ENCODE results near the gene KDF1.
A peak's percentile ranks its signal among the peaks of the same experiment; 100 is the strongest.

Gene KDF1

DNA sequence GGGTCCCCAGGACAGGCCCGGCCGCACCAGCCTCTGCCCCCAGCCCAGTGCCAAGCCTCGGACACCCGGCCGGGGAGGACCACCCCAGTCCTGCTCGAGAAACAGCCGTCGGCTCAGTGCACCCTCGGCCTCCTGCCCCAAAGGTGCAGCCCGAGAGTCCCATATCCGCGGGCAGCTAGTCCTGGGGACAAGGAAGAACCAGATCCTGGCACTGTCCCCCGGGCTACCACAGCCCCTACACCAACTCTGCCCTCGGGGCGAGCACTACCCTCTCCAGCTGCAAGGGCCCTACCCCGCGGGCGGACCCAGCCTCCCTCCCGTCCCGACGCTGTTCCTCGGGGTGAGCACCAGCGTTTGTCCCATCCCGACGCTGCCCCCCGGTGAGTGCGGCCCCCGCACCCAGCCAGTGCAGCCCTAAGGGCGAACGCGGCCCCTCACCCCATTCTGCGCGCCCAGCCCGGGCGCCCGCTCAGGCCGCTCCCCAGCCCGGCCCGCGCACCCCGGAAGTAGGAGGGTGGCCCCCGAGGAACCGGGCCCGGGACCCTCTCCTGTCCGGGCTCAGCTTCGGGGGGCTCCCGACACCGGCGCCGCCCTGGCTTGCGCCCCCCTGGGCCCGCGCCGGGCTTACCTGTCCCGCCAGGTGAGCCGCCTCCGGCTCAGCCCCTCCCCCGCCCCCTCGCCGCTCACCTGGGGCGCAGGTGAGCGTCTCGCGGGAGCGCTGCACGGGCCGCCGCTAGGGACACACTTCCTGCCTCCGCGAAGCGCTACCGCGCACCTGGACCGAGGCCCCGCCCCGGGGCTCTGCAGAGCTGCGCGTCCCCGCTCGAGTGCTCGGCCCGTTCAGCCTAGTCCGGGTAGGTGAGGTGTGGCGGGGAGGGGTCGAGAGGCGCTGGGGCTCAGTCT lies at the start of gene KDF1:
TSS of gene KDF1 (minus strand) at position 747 of the 903 bp plus-strand sequence. CDS start 8,088 bp downstream, outside the sequence.
- peak; percentile 42 for DNase-seq

DNA sequence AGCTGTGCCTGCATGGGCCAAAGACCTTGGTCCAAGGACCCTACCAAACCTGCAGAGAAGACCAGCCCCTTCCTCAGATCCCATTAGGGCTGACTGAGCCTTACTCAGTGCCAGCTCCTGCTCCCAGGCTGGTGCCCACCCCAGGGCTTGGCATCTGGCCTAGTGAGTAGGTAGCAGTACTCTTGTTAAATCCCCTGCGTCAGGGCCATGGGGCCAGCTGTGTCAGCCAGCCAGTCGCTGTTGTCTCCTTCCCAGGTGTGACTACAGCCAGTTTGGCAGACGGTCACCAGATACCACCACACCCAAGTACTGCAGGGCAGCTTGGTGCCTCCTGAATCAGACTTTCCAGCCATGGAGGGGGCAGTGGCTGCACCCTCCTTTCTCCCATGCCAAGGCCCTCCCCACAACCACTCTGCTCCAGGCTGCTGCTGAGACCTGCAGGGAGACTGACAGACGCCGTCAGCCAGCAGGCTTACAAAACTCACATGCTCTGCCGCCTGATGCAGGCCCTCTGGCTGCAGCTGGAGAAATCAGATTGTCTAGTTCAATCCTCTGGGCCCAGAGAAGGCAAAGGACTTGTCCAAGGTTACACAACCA lies 49.4 kb upstream of the KDF1 start:
- no peak for DNase-seq

- DNase-seq = no peak
These were observed 47.8 kb upstream of the KDF1 start for GRCh38 chr1:27007909-27008582.

DNA sequence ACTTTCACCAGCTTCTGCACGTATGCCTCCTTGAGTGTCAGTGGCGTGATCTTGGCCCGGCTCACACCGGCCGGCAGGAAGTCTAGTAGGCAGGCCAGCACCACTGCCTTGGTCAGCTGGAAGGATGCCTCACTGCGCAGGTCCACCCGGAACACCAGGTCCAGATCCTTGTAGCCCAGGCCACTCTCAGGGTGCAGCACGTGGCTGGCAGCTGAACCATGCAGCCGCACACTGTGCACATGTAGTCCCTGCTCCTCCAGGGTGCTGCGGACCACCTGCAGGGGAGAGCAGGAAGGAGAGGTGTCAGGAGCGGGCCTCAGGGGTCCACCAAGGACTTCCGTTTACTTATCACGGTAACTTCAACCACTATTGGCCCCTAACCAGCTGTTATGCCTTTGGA lies 46.4 kb upstream of the KDF1 start:
- no peak for DNase-seq

DNA sequence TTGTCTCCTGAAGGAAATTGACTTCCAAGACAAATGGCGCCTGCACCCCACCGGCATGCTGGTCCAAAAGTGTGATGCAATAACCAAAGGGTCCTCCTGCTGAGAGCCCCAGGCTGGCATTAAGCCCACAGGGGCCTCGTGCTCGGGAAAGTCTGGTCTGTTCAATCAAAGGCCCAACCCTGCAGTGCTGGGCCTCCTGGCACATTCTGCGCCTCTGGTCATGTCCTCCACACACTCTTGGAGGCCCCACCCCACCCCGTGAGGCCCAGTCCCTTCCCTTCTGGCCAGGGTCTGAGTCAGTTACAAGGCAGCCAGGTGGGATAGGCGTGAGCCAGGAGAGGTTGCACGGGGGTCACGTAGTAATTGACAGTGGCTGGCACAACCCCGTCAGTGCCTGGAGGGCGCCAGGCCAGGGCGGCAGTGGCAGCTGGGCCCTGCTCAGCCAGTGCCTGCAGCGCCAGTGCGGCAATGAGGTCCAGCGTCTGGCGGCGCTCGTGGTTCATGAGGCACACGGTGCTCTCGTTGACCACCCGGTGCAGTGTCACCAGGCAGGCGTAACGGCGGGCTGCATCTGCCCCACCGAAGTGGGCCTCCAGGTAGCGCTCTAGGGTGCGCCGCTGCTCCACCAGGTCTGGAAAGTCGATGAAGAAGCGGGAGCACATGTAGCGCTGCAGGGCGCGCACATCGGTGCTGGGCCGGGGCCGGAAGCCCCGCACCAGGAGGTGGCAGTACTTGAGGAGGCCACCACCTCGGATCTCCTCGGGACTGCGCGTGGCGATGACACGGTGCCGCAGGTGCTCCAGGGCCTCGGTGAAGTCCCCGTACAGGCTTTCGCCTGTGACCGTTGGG lies 45.6 kb upstream of the KDF1 start:
- no peak for DNase-seq

DNA sequence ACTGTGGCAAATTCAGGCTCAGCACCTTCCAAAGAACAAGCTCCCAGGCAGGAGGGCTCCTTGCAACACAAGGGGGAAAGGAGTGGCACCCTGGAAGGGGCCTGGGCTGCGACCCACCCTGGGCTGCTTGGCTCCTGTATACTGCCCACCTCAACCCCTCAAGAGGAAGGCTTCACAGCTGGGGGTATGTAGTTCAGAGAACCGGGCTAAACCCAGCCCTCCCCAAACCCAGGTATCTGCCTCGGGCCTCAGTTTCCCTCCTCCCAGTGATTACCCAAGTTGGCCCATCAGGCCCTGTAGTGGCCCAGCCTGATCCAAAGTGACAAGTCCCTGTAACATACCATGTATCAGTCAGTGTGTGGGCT lies 44.9 kb upstream of the KDF1 start:
- DNase-seq = no peak

GRCh38 chr1:27004471-27005165 lies 44.4 kb upstream of the KDF1 start:
- DNase-seq = no peak

GRCh38 chr1:27003745-27004470 lies 43.6 kb upstream of the KDF1 start:
- no peak for DNase-seq

DNA sequence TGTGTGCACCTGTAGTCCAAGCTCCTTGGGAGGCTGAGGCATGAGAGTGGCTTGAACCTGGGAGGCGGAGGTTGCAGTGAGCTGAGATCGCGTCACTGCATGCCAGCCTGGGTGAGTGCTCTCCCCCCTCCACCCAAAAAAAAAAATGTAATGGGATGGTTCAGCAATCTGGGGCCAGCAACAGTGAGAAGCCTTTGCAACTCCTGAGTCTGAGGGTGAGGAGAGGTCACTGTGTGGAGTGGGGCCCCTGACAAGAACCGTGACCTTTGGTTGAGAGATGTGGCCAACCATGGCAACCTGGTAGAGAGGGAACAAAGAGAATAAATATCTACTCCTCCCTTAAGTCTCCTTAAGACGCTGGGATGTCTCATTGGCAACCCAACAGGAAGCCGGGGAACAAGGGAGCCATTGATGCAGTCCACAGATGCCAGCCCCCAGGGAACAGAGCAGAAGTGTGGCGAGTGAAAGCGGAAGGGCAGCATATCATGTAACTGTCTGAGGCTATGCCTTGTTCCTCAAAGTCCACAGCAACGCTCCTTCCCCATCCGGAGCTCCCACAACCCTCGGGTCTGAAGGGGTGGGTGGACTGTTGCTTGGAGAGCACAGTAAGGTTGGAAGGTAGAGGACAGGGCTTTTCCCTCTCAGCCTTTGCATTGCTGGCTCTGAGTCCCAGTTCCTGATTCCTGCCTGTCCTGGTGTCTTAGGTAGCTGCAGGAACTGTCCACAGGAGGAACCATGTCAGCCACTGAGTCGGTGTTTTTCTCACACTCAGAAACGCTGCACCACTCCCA lies 41.5 kb upstream of the KDF1 start:
- no peak for DNase-seq

GRCh38 chr1:27000817-27001460 lies 40.7 kb upstream of the KDF1 start:
- DNase-seq = no peak

DNA sequence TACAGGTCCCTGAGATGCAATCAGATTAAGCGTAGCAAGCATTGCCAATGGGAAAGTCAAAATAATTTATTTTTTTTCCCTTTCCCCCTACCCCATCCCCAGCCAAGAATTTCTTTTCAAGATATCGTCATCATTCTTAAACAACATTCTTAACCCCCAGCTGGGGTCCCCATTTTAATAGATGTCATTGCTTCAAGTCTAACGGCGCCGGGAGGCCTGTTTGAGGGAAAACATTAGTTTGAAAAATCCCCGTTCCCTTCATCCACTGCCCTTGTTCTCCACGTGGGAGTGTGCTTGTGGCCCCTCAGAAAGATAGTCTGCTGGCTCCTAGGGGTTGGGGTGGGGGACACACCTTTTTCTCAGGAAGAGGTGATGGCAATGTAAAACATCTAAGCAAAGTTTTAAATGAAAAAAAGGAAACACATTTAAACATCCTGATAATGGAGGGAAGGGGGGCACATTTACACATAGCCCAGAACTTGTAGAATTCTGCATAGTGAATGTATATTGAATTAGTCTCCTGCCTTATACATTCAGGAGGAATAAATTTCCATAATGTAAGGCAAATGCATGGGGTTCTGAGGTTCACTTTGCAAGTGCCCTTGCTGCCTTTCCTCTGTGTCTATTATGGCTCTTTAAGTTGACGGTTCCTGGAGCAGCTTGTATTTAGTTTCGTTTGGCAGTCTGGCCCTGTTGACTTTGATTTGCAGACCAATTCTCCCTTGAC lies 40.0 kb upstream of the KDF1 start:
- DNase-seq = no peak

GRCh38 chr1:26999440-26999987 lies 39.2 kb upstream of the KDF1 start:
- DNase-seq = no peak

DNA sequence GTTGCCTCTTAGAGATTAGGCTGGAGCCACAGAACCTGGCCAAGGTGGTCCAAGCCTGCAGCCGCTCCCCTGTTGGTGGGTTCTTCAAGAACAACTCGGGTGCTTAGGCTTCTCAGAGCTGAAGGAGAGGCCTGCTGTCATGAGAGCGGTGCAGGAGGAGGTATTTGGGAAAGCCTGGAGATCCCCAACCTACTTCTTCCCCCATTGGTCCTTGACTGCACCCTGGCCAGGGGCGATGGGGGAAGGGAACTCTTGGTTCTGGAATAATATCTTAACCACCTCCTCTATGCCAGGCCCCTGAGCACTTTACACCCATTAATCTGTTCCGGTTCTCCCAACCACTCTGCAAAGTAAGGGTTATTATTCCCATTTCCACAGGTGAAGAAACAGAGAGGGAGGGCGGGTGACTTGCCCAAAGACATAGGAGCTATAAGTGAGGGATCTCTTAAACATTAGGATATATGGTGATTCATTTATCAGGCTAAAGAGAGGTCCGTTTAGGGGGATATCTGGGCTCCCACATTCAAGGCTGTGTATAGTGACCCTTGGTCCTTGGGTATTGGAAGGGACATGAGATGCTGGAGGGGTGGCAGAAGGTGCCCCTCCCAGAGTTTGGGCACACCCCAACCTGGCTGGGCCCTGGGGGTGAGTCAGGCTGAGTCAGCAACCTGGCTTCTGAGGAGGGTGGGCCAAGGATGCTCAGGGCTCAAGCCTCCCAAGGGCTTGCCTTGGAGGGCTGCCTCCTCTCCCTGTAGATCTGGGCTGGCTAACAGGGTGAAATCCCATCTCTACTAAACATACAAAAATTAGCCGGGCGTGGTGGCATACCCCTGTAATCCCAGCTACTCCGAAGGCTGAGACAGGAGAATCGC lies 38.4 kb upstream of the KDF1 start:
- DNase-seq = no peak

DNA sequence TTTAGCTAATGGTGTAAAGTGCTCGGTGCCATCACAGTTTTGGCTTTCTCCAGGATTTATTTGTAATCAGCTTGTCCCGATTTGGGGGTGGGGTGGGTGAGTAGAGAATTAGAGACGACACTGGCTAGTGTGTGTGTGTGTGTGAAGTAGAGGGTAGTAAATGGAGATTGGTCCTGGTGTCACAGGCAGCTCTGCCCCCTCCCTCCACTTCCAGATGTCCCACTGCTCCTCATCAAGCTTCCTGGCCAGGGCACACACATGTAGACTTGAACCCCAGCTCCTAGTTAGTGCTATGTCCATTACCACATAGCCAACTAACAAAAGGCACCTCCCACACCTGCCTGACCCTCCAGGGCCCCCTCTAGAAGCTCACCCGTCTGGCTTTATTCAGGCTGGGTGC lies 36.4 kb upstream of the KDF1 start:
- no peak for DNase-seq

GRCh38 chr1:26996024-26996423 lies 35.8 kb upstream of the KDF1 start:
- no peak for DNase-seq

GRCh38 chr1:26994787-26995517 lies 34.7 kb upstream of the KDF1 start:
- no peak for DNase-seq

DNA sequence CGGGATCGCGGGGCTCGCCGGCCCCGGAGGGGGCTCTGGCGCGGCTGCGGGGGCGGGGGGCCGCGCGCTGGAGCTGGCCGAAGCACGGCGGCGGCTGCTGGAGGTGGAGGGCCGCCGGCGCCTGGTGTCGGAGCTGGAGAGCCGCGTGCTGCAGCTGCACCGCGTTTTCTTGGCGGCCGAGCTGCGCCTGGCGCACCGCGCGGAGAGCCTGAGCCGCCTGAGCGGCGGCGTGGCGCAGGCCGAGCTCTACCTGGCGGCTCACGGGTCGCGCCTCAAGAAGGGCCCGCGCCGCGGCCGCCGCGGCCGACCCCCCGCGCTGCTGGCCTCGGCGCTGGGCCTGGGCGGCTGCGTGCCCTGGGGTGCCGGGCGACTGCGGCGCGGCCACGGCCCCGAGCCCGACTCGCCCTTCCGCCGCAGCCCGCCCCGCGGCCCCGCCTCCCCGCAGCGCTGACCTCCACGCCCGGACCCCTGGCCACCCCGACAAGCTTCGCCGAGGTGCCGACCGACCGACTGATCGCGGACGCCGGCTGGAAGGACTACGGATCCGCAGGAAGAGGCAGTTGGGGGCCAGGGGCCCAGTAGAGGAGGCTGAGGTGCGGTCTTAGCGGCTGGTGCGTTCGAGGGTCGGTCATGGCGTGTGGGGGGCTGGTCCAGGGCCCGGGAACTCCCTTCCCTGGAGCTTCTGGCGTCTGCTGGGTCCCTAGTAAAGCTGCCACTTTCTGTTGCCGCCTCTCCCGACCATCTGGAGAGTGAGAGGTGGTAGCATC lies 33.9 kb upstream of the KDF1 start:
- DNase-seq = no peak

Data from stimulated activated CD8-positive, alpha-beta memory T cell treated with anti-CD3 and anti-CD28 coated beads, Interleukin-4, amount 100 ng/mL, for 48 hours (primary cell).